Measurements from ENCODE around the gene TCF12.

TCF12 gene

DNA sequence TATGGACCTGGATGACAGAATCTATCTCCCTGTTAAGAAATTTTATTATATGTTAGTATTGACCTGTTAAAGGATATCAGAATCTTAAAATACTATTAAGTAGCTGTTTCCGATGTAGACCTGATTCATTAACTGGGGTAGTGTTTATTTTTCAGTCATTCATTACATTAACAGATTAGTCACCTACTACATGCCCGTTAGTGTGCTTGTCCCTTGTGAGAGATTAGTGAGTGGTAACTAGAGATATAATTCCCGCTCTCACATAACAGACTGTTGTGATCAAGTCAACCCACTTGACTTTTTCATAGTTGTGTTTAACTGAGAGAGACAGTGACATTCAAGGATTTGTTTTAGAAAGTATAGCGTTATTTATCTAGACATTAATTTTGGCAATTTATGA is 166.8 kb downstream of the TCF12 start:
- H3K4me3 ChIP-seq (ENCODE audit: low read depth, low read length), result no peak overlapping the region
- TF ChIP-seq, protein P1, sequence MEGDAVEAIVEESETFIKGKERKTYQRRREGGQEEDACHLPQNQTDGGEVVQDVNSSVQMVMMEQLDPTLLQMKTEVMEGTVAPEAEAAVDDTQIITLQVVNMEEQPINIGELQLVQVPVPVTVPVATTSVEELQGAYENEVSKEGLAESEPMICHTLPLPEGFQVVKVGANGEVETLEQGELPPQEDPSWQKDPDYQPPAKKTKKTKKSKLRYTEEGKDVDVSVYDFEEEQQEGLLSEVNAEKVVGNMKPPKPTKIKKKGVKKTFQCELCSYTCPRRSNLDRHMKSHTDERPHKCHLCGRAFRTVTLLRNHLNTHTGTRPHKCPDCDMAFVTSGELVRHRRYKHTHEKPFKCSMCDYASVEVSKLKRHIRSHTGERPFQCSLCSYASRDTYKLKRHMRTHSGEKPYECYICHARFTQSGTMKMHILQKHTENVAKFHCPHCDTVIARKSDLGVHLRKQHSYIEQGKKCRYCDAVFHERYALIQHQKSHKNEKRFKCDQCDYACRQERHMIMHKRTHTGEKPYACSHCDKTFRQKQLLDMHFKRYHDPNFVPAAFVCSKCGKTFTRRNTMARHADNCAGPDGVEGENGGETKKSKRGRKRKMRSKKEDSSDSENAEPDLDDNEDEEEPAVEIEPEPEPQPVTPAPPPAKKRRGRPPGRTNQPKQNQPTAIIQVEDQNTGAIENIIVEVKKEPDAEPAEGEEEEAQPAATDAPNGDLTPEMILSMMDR (IDR thresholded peaks at IDR 0.05; ENCODE audit: control insufficient read depth, extremely low read depth, insufficient read depth), result no peak
- no peak for DNase-seq (ENCODE audit: low read depth)

DNA sequence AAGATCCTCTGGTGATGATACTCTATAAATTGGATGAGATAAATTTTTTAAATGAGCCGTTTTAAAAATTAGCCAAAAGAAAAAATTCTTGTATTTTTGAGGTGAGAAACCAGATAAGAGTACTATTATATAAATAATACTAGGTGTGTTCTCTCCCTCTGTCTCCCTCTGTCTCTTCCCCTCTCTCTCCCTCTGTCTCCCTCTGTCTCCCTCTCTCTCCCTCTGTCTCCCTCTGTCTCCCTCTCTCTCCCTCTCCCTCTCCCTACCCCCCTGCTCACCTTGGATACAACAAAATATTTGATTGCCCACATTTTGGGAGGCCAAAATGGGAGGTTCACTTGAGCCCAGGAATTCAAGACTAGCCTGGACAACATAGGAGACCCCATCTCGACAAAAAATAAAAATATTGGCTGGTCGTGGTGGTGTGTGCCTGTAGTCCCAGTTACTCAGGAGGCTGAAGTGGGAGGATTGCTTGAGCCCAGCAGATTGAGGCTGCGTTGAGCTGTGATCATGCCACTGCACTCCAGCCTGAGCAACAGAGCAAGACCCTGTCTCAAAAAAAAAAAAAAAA is 168.5 kb downstream of the TCF12 start:
- no peak for DNase-seq (ENCODE audit: low read depth)
- H3K4me3 ChIP-seq (ENCODE audit: low read depth, low read length), result no peak overlapping the region
- TF ChIP-seq, protein P1 (IDR thresholded peaks at IDR 0.05; ENCODE audit: control insufficient read depth, extremely low read depth, insufficient read depth), result no peak

- H3K4me3 ChIP-seq (ENCODE audit: low read depth, low read length), result no peak overlapping the region
- TF ChIP-seq, protein P1 (IDR thresholded peaks at IDR 0.05; ENCODE audit: control insufficient read depth, extremely low read depth, insufficient read depth), result no peak
- no peak for DNase-seq (ENCODE audit: low read depth)
Measured at GRCh38 chr15:57089815-57090495, 171.5 kb downstream of the TCF12 start.

DNA sequence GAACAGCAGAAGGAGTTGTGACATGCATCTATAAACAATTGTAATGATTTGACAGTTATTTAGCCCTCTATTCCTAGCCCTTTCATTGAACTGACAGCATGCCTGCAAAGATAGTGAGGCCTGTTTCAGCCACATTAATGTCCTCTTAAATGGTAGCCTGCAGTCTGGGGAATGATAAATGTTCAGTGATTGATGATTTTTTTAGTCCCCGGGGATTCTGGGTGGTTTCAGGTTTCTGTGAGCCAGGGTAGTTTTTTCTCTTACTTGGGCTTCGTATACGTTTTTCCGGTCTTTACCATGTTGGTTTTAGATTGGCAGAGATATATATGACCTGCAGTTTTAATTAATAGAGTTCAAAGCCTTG is 172.0 kb downstream of the TCF12 start:
- TF ChIP-seq, protein P1 (IDR thresholded peaks at IDR 0.05; ENCODE audit: control insufficient read depth, extremely low read depth, insufficient read depth), result no peak
- no peak for DNase-seq (ENCODE audit: low read depth)
- no peak overlapping the region for H3K4me3 ChIP-seq (ENCODE audit: low read depth, low read length)

- TF ChIP-seq, protein P1 (IDR thresholded peaks at IDR 0.05; ENCODE audit: control insufficient read depth, extremely low read depth, insufficient read depth), result no peak
- no peak overlapping the region for H3K4me3 ChIP-seq (ENCODE audit: low read depth, low read length)
- no peak for DNase-seq (ENCODE audit: low read depth)
Measured at GRCh38 chr15:57091636-57092035, 173.2 kb downstream of the TCF12 start.

- no peak overlapping the region for H3K4me3 ChIP-seq (ENCODE audit: low read depth, low read length)
- TF ChIP-seq, protein P1 (IDR thresholded peaks at IDR 0.05; ENCODE audit: control insufficient read depth, extremely low read depth, insufficient read depth), result no peak
- no peak for DNase-seq (ENCODE audit: low read depth)
Measured at GRCh38 chr15:57092252-57092651, 173.8 kb downstream of the TCF12 start.
